Keratinocyte (primary cell): ENCODE results near the gene KSR1. TPM values are rescaled to one million over a fixed set of nuclear protein-coding genes. Genes with fewer than 3 reads are reported as not detected.

Experiments used
- DNase-seq: peaks from one replicate; pipeline ENCODE4 v3.0.0-alpha.2; 2011; ENCODE audit warnings: low read depth, missing footprints, low spot score
- FAIRE-seq: peaks from 2 replicates; lab custom pipeline; 2011; peaks lifted over from hg19 to GRCh38; lab: Jason Lieb, UNC
- H2AFZ ChIP-seq: 2 replicates; pipeline ENCODE4 v1.6.0; 2012; ENCODE audit warnings: low read length, control low read depth, inconsistent platforms; ENCODE audit not compliant: control insufficient read depth
- H3K27ac ChIP-seq: 2 replicates; pipeline ENCODE4 v1.5.1; 2011; ENCODE audit warnings: low read length; ENCODE audit not compliant: control insufficient read depth, insufficient read depth
- H3K27me3 ChIP-seq: 3 replicates; pipeline ENCODE4 v1.6.0; 2011; ENCODE audit warnings: low read length; ENCODE audit not compliant: control insufficient read depth, insufficient read depth; ENCODE audit errors: extremely low read depth
- H3K36me3 ChIP-seq, 2 experiments: 2 replicates in 1 of 2; 3 replicates in 1 of 2; pipeline ENCODE4 v1.5.1; 2011; ENCODE audit warnings: low read length in 2 of 2, mild to moderate bottlenecking in 1 of 2; ENCODE audit not compliant: control insufficient read depth in 2 of 2, insufficient read depth in 2 of 2; ENCODE audit errors: extremely low read depth in 1 of 2
- H3K4me1 ChIP-seq: 3 replicates; pipeline ENCODE4 v1.5.1; 2011; ENCODE audit warnings: low read length; ENCODE audit not compliant: control insufficient read depth, insufficient read depth; ENCODE audit errors: extremely low read depth
- H3K4me2 ChIP-seq: 3 replicates; pipeline ENCODE4 v1.6.0; 2011; ENCODE audit warnings: low read depth, low read length; ENCODE audit not compliant: control insufficient read depth, insufficient read depth; ENCODE audit errors: extremely low read depth
- H3K4me3 ChIP-seq, 3 experiments: fragments of 200-600 bp in 1 of 3; sonication (generic) in 1 of 3; 2 replicates in 2 of 3; 3 replicates in 1 of 3; pipeline ENCODE4 v1.5.1; 2011 to 2016; ENCODE audit warnings: low read length in 3 of 3, mild to moderate bottlenecking in 3 of 3, control low read depth in 2 of 3, inconsistent platforms in 1 of 3, low read depth in 1 of 3, mixed read lengths in 1 of 3, mixed run types in 1 of 3, moderate library complexity in 1 of 3; ENCODE audit not compliant: control insufficient read depth in 2 of 3, insufficient read depth in 2 of 3; ENCODE audit errors: extremely low read depth in 1 of 3
- H3K79me2 ChIP-seq: 2 replicates; pipeline ENCODE4 v1.6.0; 2012; ENCODE audit warnings: low read length; ENCODE audit not compliant: control insufficient read depth, insufficient read depth
- H3K9ac ChIP-seq: 3 replicates; pipeline ENCODE4 v1.6.0; 2011; ENCODE audit warnings: low read length; ENCODE audit not compliant: control insufficient read depth, insufficient read depth; ENCODE audit errors: extremely low read depth
- H3K9me1 ChIP-seq: 3 replicates; pipeline ENCODE4 v1.6.0; 2011; ENCODE audit warnings: low read length; ENCODE audit not compliant: control insufficient read depth, insufficient read depth; ENCODE audit errors: extremely low read depth
- H3K9me3 ChIP-seq: 2 replicates; pipeline ENCODE4 v1.5.1; 2012; ENCODE audit warnings: low read depth, low read length; ENCODE audit not compliant: control insufficient read depth
- H4K20me1 ChIP-seq: 3 replicates; pipeline ENCODE4 v1.6.0; 2011; ENCODE audit warnings: low read length; ENCODE audit not compliant: control insufficient read depth, insufficient read depth; ENCODE audit errors: extremely low read depth
- CTCF ChIP-seq, 3 experiments: IDR thresholded peaks in 1 of 3; conservative IDR thresholded peaks in 1 of 3; optimal IDR thresholded peaks in 1 of 3; 2 replicates in 2 of 3; 3 replicates in 1 of 3; pipeline versions ENCODE3 to v1.5.1; 2011; ENCODE audit warnings: low read length in 3 of 3, mild to moderate bottlenecking in 3 of 3, moderate library complexity in 2 of 3, control low read depth in 1 of 3, inconsistent platforms in 1 of 3; ENCODE audit not compliant: insufficient read depth in 2 of 3; ENCODE audit errors: extremely low read depth in 1 of 3
- EZH2 ChIP-seq: IDR thresholded peaks from one replicate; pipeline ENCODE4 v1.6.1; 2012; ENCODE audit warnings: inconsistent platforms, mild to moderate bottlenecking, low read length, moderate library complexity
- dilution Hi-C: fragments of 300-500 bp; cut with MboI; formaldehyde crosslinking; loops from one replicate; pipeline ENCODE4 v1.7.0; 2020; ENCODE audit warnings: low sequenced_read_pairs; ENCODE audit not compliant: extremely low pct_ligation_motif_present
- polyA plus RNA-seq, 5 experiments: library from polyadenylated mRNA; depleted of rRNA in 3 of 5; stranded (reverse) in 3 of 5; stranded (forward) in 1 of 5; unstranded in 1 of 5; fragments of >200 nt; gene quantifications; 1 replicate in 1 of 5; 2 replicates in 3 of 5; 3 replicates in 1 of 5; pipeline versions ENCODE4 v1.2.1 to v1.2.3, GENCODE V29; 2011 to 2012; ENCODE audit warnings: missing spikeins in 2 of 5, low read depth in 1 of 5, low replicate concordance in 1 of 5

The KSR1 gene
- polyA plus RNA-seq, 1 donor (not counting 4 experiments of a cell fraction or from before 2014, with no cell fraction given) = 1.3 TPM

DNA sequence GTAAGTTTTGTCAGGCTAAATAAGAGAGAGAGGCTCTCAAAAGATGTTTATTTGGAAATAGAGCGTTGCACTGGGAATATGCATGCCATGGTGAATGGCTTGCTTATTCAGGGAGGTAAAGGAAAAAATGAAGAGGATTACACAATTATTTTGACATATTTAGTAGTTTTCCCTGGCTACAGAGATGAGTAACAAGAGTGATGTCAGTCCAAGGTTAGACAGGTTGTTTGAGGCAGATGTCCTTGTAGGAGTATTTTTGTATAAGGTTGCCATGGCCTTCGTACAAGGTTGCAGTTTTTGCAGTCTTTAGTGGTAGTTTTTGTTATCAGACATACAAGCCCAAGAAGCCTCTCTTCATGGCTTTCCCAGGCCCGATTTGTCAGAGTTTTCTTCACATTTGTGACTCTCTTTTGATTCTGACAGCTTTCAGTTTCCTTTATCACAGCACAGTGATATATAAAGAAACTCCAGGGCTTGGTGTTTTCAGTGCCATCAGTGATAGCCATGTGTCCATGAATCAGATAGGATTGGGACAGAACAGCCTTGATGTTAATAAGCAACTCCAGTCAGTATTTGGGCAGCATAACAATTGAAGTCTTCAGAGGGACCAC is 156.0 kb downstream of the KSR1 start:
- no peaks in the 10 kb centered on the region for H3K9me3 ChIP-seq
- H4K20me1 ChIP-seq = no peaks in the 10 kb centered on the region
- no peak overlapping the region for H2AFZ ChIP-seq
- H3K27ac ChIP-seq = no peak overlapping the region
- H3K27me3 ChIP-seq = no peaks in the 10 kb centered on the region
- no peaks in the 10 kb centered on the region for H3K79me2 ChIP-seq
- dilution Hi-C loops = no loop called here
- no peak overlapping the region for H3K9ac ChIP-seq
- H3K36me3 ChIP-seq = no peaks in the 10 kb centered on the region
- TF ChIP-seq CTCF (optimal IDR thresholded peaks at IDR 0.05 in 1 of 3, IDR thresholded peaks at IDR 0.05 in 1 of 3, conservative IDR thresholded peaks at IDR 0.05 in 1 of 3; ENCODE audit: extremely low read depth in 1 of 3, insufficient read depth in 2 of 3, low read length in 3 of 3) (no peak), EZH2 (no peak)
- no peak for FAIRE-seq
- no peak overlapping the region for H3K4me2 ChIP-seq
- DNase-seq = no peak
- H3K4me3 ChIP-seq = no peak overlapping the region
- H3K9me1 ChIP-seq = no peaks in the 10 kb centered on the region
- no peaks in the 10 kb centered on the region for H3K4me1 ChIP-seq

DNA sequence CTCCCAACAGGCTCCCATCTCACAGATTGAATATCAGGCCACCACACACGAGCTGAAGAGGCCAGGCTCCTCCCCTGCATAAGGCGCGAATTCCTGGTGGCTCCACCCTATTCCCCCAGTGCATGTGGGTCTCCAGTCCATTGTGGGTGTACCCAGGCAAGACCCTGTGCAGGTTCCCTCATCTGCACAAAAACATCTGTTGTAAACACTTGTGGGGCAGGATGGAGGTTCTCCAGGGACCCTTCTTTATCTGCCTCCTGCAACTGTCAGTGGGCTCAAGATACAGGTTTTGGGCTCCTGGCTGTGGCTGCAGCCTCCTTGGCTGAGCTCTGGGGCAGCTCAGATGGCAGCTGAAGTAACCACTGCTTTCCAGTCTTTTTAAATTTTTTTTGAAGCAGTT is 157.2 kb downstream of the KSR1 start:
- H3K9me1 ChIP-seq = no peaks in the 10 kb centered on the region

More for the DNA sequence above, 157.2 kb downstream of the KSR1 start:
- Histone ChIP-seq H3K9me3 (no peaks in the 10 kb centered on the region), H3K9ac (no peak overlapping the region), H3K27me3 (no peaks in the 10 kb centered on the region), H3K4me1 (no peaks in the 10 kb centered on the region), H4K20me1 (no peaks in the 10 kb centered on the region), H3K36me3 (no peaks in the 10 kb centered on the region), H3K27ac (no peak overlapping the region), H3K4me2 (no peak overlapping the region), H2AFZ (no peak overlapping the region), H3K4me3 (no peak overlapping the region), H3K79me2 (no peaks in the 10 kb centered on the region)
- DNase-seq (no peak), FAIRE-seq (no peak)
- TF ChIP-seq EZH2 = no peak
- TF ChIP-seq CTCF (optimal IDR thresholded peaks at IDR 0.05 in 1 of 3, IDR thresholded peaks at IDR 0.05 in 1 of 3, conservative IDR thresholded peaks at IDR 0.05 in 1 of 3; ENCODE audit: extremely low read depth in 1 of 3, insufficient read depth in 2 of 3, low read length in 3 of 3) = no peak
- dilution Hi-C loops = no loop called here
